Thyroid gland (tissue), 4 donors: Measurements from ENCODE around the gene CMKLR1.

ENCODE experiments used
- POLR2A ChIP-seq, 2 donors: fragments of 450-650 bp; IDR thresholded peaks; one replicate each; pipeline ENCODE4 v1.6.1; 2017; ENCODE audit warnings: antibody characterized with exemption in 2 of 2, mild to moderate bottlenecking in 2 of 2, moderate library complexity in 1 of 2
- TF ChIP-seq, protein P1 (sequence below), 6 experiments: fragments of 200-600 bp in 3 of 6; fragments of 450-650 bp in 3 of 6; sonication (generic) in 3 of 6; IDR thresholded peaks; one replicate each; pipeline ENCODE4 v1.5.1; 2016 to 2019; ENCODE audit warnings: antibody characterized with exemption in 6 of 6, mild to moderate bottlenecking in 2 of 6, inconsistent platforms in 1 of 6, moderate library complexity in 1 of 6

DNA sequence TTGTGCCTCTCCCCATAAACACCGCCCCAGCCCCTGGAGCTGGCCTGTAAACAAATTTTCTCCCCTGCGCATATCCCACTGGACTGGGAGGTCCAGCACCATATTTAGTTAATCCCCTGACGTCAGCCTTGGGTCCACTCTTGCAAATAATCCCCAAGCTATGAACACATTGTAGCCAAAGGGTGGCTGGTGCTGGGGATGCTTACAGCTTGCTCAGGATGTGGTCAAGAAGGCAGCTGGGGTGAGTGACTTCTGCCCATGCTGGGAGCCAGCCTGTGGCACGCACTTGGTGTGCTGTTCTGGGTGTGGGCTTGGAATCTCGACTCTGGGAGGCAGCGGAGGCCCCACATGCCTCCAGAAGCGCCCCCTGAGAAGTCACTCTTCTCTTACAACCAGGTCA is 32.1 kb downstream of the CMKLR1 start:
- TF ChIP-seq, protein P1, sequence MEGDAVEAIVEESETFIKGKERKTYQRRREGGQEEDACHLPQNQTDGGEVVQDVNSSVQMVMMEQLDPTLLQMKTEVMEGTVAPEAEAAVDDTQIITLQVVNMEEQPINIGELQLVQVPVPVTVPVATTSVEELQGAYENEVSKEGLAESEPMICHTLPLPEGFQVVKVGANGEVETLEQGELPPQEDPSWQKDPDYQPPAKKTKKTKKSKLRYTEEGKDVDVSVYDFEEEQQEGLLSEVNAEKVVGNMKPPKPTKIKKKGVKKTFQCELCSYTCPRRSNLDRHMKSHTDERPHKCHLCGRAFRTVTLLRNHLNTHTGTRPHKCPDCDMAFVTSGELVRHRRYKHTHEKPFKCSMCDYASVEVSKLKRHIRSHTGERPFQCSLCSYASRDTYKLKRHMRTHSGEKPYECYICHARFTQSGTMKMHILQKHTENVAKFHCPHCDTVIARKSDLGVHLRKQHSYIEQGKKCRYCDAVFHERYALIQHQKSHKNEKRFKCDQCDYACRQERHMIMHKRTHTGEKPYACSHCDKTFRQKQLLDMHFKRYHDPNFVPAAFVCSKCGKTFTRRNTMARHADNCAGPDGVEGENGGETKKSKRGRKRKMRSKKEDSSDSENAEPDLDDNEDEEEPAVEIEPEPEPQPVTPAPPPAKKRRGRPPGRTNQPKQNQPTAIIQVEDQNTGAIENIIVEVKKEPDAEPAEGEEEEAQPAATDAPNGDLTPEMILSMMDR (IDR thresholded peaks at IDR 0.05) = no peak
- TF ChIP-seq POLR2A (IDR thresholded peaks at IDR 0.05) = no peak
